Measurements from ENCODE around the gene CHML.
"Not testable (repeated sequence)": the region's sequence is repeated elsewhere in the genome, so short reads cannot be mapped to it uniquely, and the experiment has no call there.

The CHML gene

DNA sequence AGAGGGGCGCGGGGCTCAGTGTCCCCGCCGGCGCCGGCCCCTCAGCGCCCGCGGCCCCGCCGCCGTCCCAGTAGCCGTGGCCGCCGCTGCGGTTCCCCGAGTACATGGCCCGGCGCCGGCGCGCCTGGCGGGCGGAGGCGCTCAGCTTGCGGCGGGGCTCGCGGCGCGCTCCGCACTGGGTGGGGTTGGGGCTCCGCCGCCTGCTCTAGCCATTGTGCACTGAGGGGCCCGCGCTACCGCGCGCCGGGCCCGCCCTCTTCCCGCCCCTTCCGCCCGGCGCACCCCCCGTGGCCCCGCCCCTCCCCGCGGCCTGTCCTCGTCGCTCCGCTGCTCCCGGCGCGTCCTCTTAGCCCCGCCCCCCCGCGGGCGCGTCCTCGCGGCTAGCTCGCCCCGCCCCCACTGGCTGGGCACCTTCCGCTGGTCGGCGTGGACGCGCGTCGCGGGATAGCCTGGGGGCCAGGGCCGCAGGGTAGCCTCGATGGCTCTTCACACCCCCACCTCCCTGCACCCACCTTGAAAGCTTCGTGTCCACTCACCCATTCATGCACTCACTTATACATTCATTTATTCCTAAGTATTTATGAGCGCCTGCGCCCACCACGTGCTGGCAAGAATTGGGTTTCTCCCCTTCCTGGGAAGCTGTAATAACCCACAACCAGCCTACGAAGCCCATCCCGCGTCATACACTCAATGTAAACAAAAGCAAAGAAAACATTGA, at the start of gene CHML, which contains the start of gene OPN3:
TSS of gene CHML (minus strand) at position 221 of the 718 bp plus-strand sequence. CDS start 4,603 bp downstream, outside the sequence.
TSS of gene OPN3 (minus strand) at position 221 of the 718 bp plus-strand sequence. CDS start at position 106, 115 bp downstream.
- no peak for FAIRE-seq

GRCh38 chr1:241688940-241689368, 48.8 kb upstream of the CHML start:
- FAIRE-seq: no peak

GRCh38 chr1:241684108-241684507, 43.9 kb upstream of the CHML start:
- FAIRE-seq: no peak

DNA sequence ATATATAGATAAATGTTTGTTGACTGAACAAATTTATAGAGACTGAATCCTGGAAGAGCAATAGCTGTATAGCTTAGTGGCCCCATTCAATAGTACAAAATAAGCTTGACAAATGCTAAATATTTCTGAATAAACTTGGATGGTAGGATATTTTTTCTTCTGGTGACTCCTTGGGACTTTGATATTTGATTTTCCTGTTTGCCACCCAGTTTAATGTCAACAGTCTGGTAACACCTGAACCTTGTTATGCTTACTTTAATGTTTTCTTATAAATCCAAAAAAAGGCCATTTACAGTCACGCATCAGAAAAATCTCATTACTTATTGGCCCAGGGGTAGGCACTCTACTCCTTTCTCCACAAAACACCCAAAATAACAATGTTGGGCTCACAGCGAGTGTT, 42.8 kb upstream of the CHML start:
- FAIRE-seq: no peak

- not testable (repeated sequence) for FAIRE-seq
Measured at GRCh38 chr1:241681861-241682448, 41.8 kb upstream of the CHML start.

DNA sequence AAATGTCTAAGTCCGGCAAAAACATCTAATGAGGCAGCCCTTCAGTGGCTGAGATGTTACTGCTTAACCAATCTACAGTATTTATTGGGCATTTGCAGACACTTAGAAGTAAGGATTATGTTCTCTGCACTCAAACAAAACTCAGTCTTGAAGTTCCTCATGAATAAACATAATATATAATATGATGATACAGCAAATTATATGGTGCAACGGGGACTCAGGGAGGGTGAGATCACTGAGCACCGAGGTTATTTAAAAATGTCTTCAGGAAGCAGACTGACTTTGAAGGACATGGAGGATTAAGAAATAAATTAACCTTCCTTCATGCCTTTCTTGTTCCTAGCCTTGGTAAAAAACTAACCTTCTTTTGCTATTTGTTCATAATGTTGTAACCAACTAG, 39.8 kb upstream of the CHML start:
- no peak for FAIRE-seq

DNA sequence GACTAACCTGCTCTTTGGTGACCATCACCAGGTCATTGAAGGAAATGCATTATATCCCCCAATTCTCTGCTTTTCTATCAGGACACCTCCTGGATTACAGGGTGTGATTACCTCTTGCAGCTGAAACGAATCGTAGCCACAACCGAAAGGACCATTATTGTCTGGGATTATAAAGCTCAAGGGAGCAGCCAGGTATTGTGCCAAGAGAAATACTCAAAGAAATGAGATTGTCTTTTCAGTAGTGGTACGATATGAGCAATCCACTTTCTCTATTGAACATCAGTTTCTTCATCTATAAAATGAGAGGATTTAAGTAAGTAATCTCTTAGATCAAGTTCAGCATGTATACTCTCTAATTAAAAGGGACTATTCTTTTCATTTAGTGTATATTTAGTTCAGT, 39.2 kb upstream of the CHML start:
- FAIRE-seq: no peak

- no peak for FAIRE-seq
Measured at GRCh38 chr1:241678536-241678935, 38.4 kb upstream of the CHML start.

- no peak for FAIRE-seq
Measured at GRCh38 chr1:241677201-241677600, 37.0 kb upstream of the CHML start.

- FAIRE-seq: no peak
Measured at GRCh38 chr1:241675983-241676382, 35.8 kb upstream of the CHML start.

GRCh38 chr1:241674805-241675384, 34.7 kb upstream of the CHML start:
- no peak for FAIRE-seq

- FAIRE-seq: no peak
Measured at GRCh38 chr1:241672301-241672700, 32.1 kb upstream of the CHML start.

- FAIRE-seq: no peak
Measured at GRCh38 chr1:241666419-241666818, 26.2 kb upstream of the CHML start.

GRCh38 chr1:241660424-241660972, 20.3 kb upstream of the CHML start:
- no peak for FAIRE-seq

DNA sequence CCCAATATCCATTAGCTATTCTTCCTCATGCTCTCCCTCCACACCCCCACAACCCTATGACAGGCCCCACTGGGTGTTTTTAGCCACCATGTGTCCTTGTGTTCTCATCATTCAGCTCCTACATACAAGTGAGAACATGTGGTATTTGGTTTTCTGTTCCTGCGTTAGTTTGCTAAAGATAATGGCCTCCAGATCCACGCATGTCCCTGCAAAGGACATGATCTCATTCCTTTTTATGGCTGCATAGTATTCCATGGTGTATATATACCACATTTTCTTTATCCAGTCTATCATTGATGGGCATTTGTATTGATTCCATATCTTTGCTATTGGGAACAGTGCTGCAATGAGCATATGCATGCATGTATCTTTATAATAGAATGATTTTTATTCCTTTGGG, 18.8 kb upstream of the CHML start:
- FAIRE-seq: not testable (repeated sequence)

DNA sequence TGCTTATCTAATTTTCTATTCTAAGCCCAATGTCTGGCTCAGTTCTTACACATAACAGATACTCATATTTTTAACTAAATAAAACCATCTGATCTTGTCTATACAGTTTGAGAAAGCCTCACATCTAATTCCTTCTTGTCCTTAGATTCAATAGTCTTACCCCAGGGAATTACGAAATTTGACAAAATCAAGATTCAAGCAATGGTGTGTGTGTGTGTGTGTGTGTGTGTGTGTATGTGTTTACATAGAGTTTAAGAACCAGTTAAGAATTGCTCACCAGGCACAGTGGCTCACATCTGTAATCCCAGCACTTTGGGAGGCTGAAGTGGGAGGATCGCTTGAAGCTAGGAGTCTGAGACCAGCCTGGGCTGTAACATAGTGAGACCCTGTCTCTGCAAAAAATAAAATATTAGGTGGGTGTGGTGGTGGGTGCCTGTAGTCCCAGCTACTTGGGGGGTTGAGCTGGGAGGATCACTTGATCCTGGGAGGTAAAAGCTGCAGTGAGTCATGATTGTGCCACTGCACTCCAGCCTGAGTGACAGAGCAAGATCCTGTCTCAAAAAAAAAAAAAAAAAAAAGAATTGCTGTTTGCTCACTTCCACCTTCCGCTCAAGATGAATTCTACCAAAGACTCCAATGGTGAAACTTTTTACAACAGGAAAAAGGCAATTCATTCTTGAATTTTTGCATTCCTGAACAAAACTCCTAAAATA, 18.1 kb upstream of the CHML start:
- FAIRE-seq: no peak

DNA sequence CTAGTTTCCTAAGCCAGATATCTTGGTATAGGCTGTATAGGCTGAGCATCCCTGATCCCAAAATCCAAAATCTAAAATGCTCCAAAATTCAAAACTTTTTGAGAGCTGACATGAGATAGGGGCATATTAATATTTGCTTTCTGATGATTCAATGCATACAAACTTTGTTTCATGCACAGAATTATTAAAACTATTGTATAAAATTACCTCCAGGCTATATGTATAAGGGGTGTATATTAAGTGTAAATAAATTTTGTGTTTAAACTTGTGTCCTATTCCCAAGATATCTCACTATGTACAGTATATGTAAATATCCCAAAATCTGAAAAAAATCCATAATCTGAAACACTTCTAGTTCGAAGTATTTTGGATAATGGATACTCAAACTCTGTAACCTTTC, 14.5 kb upstream of the CHML start:
- no peak for FAIRE-seq

GRCh38 chr1:241654019-241654418, 13.8 kb upstream of the CHML start:
- no peak for FAIRE-seq

DNA sequence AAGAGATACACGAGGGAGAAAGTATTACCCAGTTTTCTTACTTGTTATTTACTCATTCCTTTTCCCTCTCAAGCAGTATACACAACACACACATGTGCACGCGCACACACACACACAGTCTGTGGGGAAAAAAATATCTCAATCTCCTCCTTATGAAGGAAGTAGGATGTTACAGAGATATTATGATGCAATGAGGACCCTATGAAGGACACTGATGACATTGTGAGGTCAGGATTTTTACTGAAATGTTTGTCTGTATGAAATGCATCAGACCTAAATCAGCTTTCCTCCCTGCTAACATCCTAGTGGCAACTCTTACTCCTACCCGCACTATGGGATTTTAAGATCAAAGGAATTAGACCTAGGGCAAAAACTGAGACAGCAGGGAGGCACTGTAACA, 11.8 kb upstream of the CHML start, which contains the start of gene WDR64:
TSS of gene WDR64 (plus strand) at position 270 of the 400 bp plus-strand sequence. CDS start 204 bp downstream, outside the sequence.
- FAIRE-seq: no peak

- no peak for FAIRE-seq
Measured at GRCh38 chr1:241648159-241648558, 8.0 kb upstream of the CHML start.

DNA sequence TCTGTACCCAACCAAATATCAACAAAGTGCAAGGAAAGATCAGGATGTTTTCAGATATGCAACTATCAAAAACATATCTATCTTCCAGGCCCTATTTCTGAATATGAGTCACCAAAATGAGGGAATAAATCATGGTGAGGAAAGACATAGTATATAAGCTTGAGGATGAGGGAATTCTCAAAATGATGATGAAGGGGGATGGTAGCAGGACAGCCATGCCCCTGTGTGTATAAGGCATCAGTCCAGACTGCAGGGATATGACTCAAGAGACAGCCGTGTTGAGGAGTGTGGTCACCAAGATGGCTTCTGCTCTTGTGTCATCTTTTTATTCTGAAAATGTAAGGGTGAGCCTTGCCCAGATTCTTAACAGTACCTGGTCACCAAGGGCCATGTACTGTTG, 7.5 kb upstream of the CHML start:
- FAIRE-seq: no peak

- no peak for FAIRE-seq
Measured at GRCh38 chr1:241646201-241646600, 6.0 kb upstream of the CHML start.

DNA sequence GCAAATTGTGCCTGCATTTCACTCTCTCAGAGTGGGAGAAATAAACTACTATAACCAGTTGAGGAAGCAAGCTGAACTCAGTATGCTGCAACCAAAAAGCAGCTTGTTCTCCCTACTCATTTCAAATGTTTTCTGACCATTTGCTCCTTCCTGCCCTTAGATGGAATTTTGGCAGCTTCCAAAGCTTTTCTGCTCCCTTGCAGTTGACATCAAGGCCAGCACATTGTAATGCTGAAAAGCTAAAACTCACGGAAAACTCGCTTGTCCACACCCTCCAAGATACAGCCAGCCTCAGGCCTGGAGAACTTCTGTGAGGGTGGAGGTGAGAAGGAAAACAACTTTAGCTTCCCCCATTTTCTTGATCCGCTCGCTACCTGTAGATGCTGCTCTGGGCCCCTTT, 5.0 kb upstream of the CHML start:
- FAIRE-seq: no peak
